H9 (cell line): ENCODE data around the gene HCN2. TPM values are rescaled to one million over a fixed set of nuclear protein-coding genes. Genes with fewer than 3 reads are reported as not detected.

Experiments used
- DNase-seq: peaks from one replicate; pipeline ENCODE4 v3.0.0-alpha.2; 2017
- H2AFZ ChIP-seq: one replicate; pipeline ENCODE4 v1.6.1; 2013; ENCODE audit warnings: mild to moderate bottlenecking, low read length, control low read depth, moderate library complexity
- H2AK5ac ChIP-seq: 2 replicates; pipeline ENCODE4 v1.6.1; 2013; ENCODE audit warnings: low read length, control low read depth, mixed read lengths; ENCODE audit not compliant: insufficient read length
- H2BK120ac ChIP-seq: one replicate; pipeline ENCODE4 v1.6.1; 2013; ENCODE audit warnings: low read depth, mild to moderate bottlenecking, low read length, control low read depth, inconsistent platforms; ENCODE audit not compliant: poor library complexity, severe bottlenecking
- H2BK12ac ChIP-seq: 2 replicates; pipeline ENCODE4 v1.6.1; 2013; ENCODE audit warnings: low read length, control low read depth, mixed read lengths, low read depth; ENCODE audit not compliant: insufficient read length
- H2BK15ac ChIP-seq: 2 replicates; pipeline ENCODE4 v1.6.1; 2013; ENCODE audit warnings: low read depth, low read length, control low read depth
- H2BK20ac ChIP-seq: one replicate; pipeline ENCODE4 v1.6.1; 2013; ENCODE audit warnings: low read depth, mild to moderate bottlenecking, low read length, control low read depth, inconsistent platforms; ENCODE audit not compliant: poor library complexity, severe bottlenecking
- H2BK5ac ChIP-seq: 2 replicates; pipeline ENCODE4 v1.6.1; 2013; ENCODE audit warnings: low read length, control low read depth, mixed read lengths; ENCODE audit not compliant: insufficient read length
- H3K14ac ChIP-seq: 2 replicates; pipeline ENCODE4 v1.6.1; 2013; ENCODE audit warnings: low read length, control low read depth; ENCODE audit not compliant: insufficient read depth
- H3K18ac ChIP-seq: 2 replicates; pipeline ENCODE4 v1.6.1; 2013; ENCODE audit warnings: low read depth, mild to moderate bottlenecking, mixed read lengths, low read length, control low read depth; ENCODE audit not compliant: insufficient read length
- H3K23ac ChIP-seq: 2 replicates; pipeline ENCODE4 v1.6.1; 2013; ENCODE audit warnings: low read length, control low read depth, mixed read lengths, low read depth; ENCODE audit not compliant: insufficient read length
- H3K23me2 ChIP-seq: 2 replicates; pipeline ENCODE4 v1.6.1; 2013; ENCODE audit warnings: low read depth, mild to moderate bottlenecking, mixed read lengths, low read length, control low read depth; ENCODE audit not compliant: insufficient read length, poor library complexity, severe bottlenecking
- H3K27ac ChIP-seq: 2 replicates; pipeline ENCODE4 v1.5.1; 2013; ENCODE audit warnings: low read length, control low read depth, mixed read lengths, low read depth; ENCODE audit not compliant: insufficient read length
- H3K27me3 ChIP-seq: 2 replicates; pipeline ENCODE4 v1.6.1; 2013; ENCODE audit warnings: low read length, control low read depth, inconsistent platforms; ENCODE audit not compliant: insufficient read depth
- H3K4ac ChIP-seq: 2 replicates; pipeline ENCODE4 v1.6.1; 2013; ENCODE audit warnings: low read depth, mild to moderate bottlenecking, control low read depth, inconsistent platforms, low read length, moderate library complexity
- H3K4me1 ChIP-seq: 2 replicates; pipeline ENCODE4 v1.6.1; 2013; ENCODE audit warnings: low read length, control low read depth, inconsistent platforms; ENCODE audit not compliant: insufficient read depth
- H3K4me2 ChIP-seq: 2 replicates; pipeline ENCODE4 v1.6.1; 2013; ENCODE audit warnings: low read length, control low read depth, mixed read lengths; ENCODE audit not compliant: insufficient read length, insufficient read depth
- H3K56ac ChIP-seq: 2 replicates; pipeline ENCODE4 v1.6.1; 2013; ENCODE audit warnings: low read depth, mild to moderate bottlenecking, mixed read lengths, low read length, control low read depth; ENCODE audit not compliant: insufficient read length
- H3K79me1 ChIP-seq: 2 replicates; pipeline ENCODE4 v1.6.1; 2013; ENCODE audit warnings: low read depth, mild to moderate bottlenecking, moderate library complexity, low read length, control low read depth, inconsistent platforms; ENCODE audit not compliant: insufficient read depth, poor library complexity, severe bottlenecking
- H3K79me2 ChIP-seq: 2 replicates; pipeline ENCODE4 v1.6.1; 2013; ENCODE audit warnings: low read length, control low read depth, inconsistent platforms; ENCODE audit not compliant: insufficient read depth
- H3K9ac ChIP-seq: 2 replicates; pipeline ENCODE4 v1.6.1; 2013; ENCODE audit warnings: low read length, control low read depth, mixed read lengths; ENCODE audit not compliant: insufficient read length; ENCODE audit errors: extremely low read depth
- H3K9me3 ChIP-seq: one replicate; pipeline ENCODE4 v1.6.1; 2013; ENCODE audit warnings: low read depth, low read length, inconsistent platforms; ENCODE audit not compliant: control insufficient read depth
- H3T11ph ChIP-seq: one replicate; pipeline ENCODE4 v1.6.1; 2013; ENCODE audit warnings: mild to moderate bottlenecking, low read length, control low read depth, inconsistent platforms
- H4K20me1 ChIP-seq: one replicate; pipeline ENCODE4 v1.6.1; 2013; ENCODE audit not compliant: control insufficient read depth, insufficient read length, insufficient read depth
- H4K5ac ChIP-seq: 2 replicates; pipeline ENCODE4 v1.6.1; 2013; ENCODE audit warnings: low read depth, mild to moderate bottlenecking, mixed read lengths, low read length, control low read depth; ENCODE audit not compliant: insufficient read length
- H4K8ac ChIP-seq: replicated peaks from 2 replicates; pipeline ENCODE4 v1.6.1; 2013; ENCODE audit warnings: low read length, control low read depth, mixed read lengths, low read depth; ENCODE audit not compliant: insufficient read length
- H4K91ac ChIP-seq: 2 replicates; pipeline ENCODE4 v1.6.1; 2013; ENCODE audit warnings: low read depth, mild to moderate bottlenecking, moderate library complexity, mixed read lengths, low read length, control low read depth; ENCODE audit not compliant: insufficient read length
- H3K27ac Mint-ChIP-seq, 3 experiments: 2 replicates in 2 of 3; 3 replicates in 1 of 3; pipeline ENCODE4 v1.8.0; 2020 to 2021; ENCODE audit warnings: mixed read lengths in 3 of 3, mild to moderate bottlenecking in 1 of 3, moderate library complexity in 1 of 3
- H3K27me3 Mint-ChIP-seq: 2 replicates; pipeline ENCODE4 v1.8.0; 2021; ENCODE audit warnings: low read depth, mild to moderate bottlenecking, moderate library complexity, mixed read lengths
- H3K36me3 Mint-ChIP-seq, 3 experiments: 2 replicates in 2 of 3; 3 replicates in 1 of 3; pipeline ENCODE4 v1.8.0; 2020 to 2021; ENCODE audit warnings: low read depth in 3 of 3, mixed read lengths in 3 of 3; ENCODE audit not compliant: insufficient read depth in 1 of 3
- H3K4me1 Mint-ChIP-seq, 2 experiments: 2 replicates each; pipeline ENCODE4 v1.8.0; 2020; ENCODE audit warnings: mixed read lengths in 2 of 2
- H3K4me3 Mint-ChIP-seq, 2 experiments: 2 replicates in 1 of 2; 3 replicates in 1 of 2; pipeline ENCODE4 v1.8.0; 2020 to 2021; ENCODE audit warnings: mild to moderate bottlenecking in 2 of 2, mixed read lengths in 2 of 2, moderate library complexity in 1 of 2
- H3K9me3 Mint-ChIP-seq, 2 experiments: 2 replicates in 1 of 2; 3 replicates in 1 of 2; pipeline ENCODE4 v1.8.0; 2020; ENCODE audit warnings: mild to moderate bottlenecking in 2 of 2, mixed read lengths in 2 of 2, moderate library complexity in 1 of 2
- WGBS: extraction: QIAGEN DNeasy Blood & Tissue Kit; methylation state at CpG from one replicate; pipeline ENCODE4 v1.1.7; 2013; ENCODE audit warnings: missing lambda C conversion rate, low lambda C conversion rate, mixed read lengths; ENCODE audit not compliant: insufficient read length; ENCODE audit errors: extremely low coverage; 5-methylcytosine and 5-hydroxymethylcytosine counted together
- total RNA-seq: library from RNA; stranded (reverse); gene quantifications from 2 replicates; pipeline ENCODE4 v1.2.1, GENCODE V29; 2021
- TF ChIP-seq, protein P1 (sequence below): fragments of 200-600 bp; sonication (generic); conservative IDR thresholded peaks from 3 replicates; pipeline ENCODE4 v1.8.0; 2021; ENCODE audit warnings: antibody characterized with exemption, mild to moderate bottlenecking

The HCN2 gene
- total RNA-seq, 1 experiment from 2014 or later: 3.7 TPM

GRCh38 chr19:640606-641189 is 51.0 kb downstream of the HCN2 start:
- no peak overlapping the region for H4K91ac ChIP-seq
- no peak overlapping the region for H2BK20ac ChIP-seq
- Mint-ChIP-seq H3K27ac (no peak overlapping the region), H3K4me3 (no peak overlapping the region; a peak in 1 of 5 replicates), H3K27me3 (peaks cover 29% of the 10 kb centered on the region), H3K9me3 (0 out of 5 replicates have a peak, but pooled peaks cover 0 to 3% of the 10 kb centered on the region in 2 experiments), H3K36me3 (peaks cover 3 to 7% (median 4%) of the 10 kb centered on the region in 3 experiments; a peak in 6 of 7 replicates), H3K4me1 (peaks cover 4 to 5% of the 10 kb centered on the region in 2 experiments; a peak in 3 of 4 replicates)
- no peak overlapping the region for H3K4ac ChIP-seq
- TF ChIP-seq, protein P1, sequence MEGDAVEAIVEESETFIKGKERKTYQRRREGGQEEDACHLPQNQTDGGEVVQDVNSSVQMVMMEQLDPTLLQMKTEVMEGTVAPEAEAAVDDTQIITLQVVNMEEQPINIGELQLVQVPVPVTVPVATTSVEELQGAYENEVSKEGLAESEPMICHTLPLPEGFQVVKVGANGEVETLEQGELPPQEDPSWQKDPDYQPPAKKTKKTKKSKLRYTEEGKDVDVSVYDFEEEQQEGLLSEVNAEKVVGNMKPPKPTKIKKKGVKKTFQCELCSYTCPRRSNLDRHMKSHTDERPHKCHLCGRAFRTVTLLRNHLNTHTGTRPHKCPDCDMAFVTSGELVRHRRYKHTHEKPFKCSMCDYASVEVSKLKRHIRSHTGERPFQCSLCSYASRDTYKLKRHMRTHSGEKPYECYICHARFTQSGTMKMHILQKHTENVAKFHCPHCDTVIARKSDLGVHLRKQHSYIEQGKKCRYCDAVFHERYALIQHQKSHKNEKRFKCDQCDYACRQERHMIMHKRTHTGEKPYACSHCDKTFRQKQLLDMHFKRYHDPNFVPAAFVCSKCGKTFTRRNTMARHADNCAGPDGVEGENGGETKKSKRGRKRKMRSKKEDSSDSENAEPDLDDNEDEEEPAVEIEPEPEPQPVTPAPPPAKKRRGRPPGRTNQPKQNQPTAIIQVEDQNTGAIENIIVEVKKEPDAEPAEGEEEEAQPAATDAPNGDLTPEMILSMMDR: no peak
- no peak overlapping the region for H2BK12ac ChIP-seq
- no peak overlapping the region for H3K4me2 ChIP-seq
- no peaks in the 10 kb centered on the region for H3K9me3 ChIP-seq
- no peaks in the 10 kb centered on the region for H3K79me2 ChIP-seq
- H4K8ac ChIP-seq: no peak overlapping the region
- no peak overlapping the region for H3T11ph ChIP-seq
- H3K27me3 ChIP-seq: no peaks in the 10 kb centered on the region; the same call in 1 of the 2 replicates
- H2AK5ac ChIP-seq: no peak overlapping the region
- H3K18ac ChIP-seq: no peak overlapping the region
- no peak overlapping the region for H3K56ac ChIP-seq
- no peak for DNase-seq
- H3K9ac ChIP-seq: no peak overlapping the region
- H2BK5ac ChIP-seq: no peak overlapping the region
- no peaks in the 10 kb centered on the region for H4K20me1 ChIP-seq
- H3K14ac ChIP-seq: no peak overlapping the region
- no peak overlapping the region for H2BK15ac ChIP-seq
- no peak overlapping the region for H4K5ac ChIP-seq
- no peak overlapping the region for H2AFZ ChIP-seq
- no peak overlapping the region for H2BK120ac ChIP-seq
- no peaks in the 10 kb centered on the region for H3K79me1 ChIP-seq
- H3K23me2 ChIP-seq: no peaks in the 10 kb centered on the region
- no CpG with 5 or more reads among the region's 31 CpGs for WGBS
- H3K23ac ChIP-seq: no peak overlapping the region
- H3K4me1 ChIP-seq: no peaks in the 10 kb centered on the region
- H3K27ac ChIP-seq: no peak overlapping the region
